HG03175 (cell line): Measurements from ENCODE around the gene CAPN10.

Source experiments
- ATAC-seq: cut with Tn5 transposase; IDR thresholded peaks from one replicate; pipeline ENCODE4 v1.9.1; 2021; ENCODE audit warnings: mild to moderate bottlenecking, moderate library complexity; ENCODE audit not compliant: unreplicated experiment

CAPN10 gene

GRCh38 chr2:240588669-240589068 is 2.1 kb downstream of the CAPN10 start:
- no peak for ATAC-seq

- no peak for ATAC-seq
Measured at GRCh38 chr2:240589375-240589774, 2.8 kb downstream of the CAPN10 start.

- ATAC-seq: no peak
Measured at GRCh38 chr2:240589850-240590525, 3.5 kb downstream of the CAPN10 start.

- no peak for ATAC-seq
Measured at GRCh38 chr2:240590681-240591111, 4.2 kb downstream of the CAPN10 start.

GRCh38 chr2:240591226-240591625 is 4.7 kb downstream of the CAPN10 start:
- no peak for ATAC-seq

DNA sequence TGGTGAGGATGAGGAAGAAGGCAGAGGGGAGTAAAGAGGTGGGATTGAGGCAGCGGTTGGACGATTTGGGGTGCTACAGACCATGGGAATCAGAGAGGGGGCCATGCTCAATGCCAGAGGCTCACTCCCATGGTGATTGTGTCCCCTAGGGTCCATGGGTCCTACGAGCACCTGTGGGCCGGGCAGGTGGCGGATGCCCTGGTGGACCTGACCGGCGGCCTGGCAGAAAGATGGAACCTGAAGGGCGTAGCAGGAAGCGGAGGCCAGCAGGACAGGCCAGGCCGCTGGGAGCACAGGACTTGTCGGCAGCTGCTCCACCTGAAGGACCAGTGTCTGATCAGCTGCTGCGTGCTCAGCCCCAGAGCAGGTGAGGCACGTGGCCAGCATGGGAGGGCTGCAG is 5.2 kb downstream of the CAPN10 start:
- ATAC-seq: no peak

- ATAC-seq: no peak
Measured at GRCh38 chr2:240593026-240593702, 6.6 kb downstream of the CAPN10 start.

DNA sequence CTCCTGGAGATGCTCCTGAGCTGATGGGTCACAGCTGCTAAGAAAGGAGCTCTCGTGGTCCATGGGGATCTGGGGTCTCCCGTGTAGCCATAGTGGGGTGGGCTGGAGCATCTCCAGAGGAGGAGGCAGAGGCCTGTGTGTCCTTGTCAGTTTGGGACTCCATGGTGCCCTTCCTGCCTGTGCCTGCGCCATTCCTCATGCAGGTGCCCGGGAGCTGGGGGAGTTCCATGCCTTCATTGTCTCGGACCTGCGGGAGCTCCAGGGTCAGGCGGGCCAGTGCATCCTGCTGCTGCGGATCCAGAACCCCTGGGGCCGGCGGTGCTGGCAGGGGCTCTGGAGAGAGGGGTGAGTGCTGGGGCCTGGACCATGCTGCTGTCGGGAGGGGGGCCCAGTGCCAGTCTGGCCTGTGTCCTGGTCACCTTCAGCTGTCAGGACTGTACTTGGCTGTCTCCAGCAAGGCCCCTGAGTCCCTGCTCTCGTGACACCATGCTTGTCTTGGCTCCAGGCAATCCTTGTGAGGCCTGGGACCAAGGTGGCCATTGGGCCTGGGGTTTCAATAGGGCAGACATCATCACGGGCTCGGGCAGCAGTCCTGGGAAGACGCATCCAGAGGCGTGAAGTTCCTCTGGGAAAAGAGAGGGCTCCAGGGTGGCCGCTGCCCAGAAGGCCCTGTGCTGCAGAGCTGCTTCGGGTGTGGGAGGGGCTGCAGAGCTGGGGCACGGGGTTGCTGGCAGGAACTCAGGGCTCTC is 7.3 kb downstream of the CAPN10 start:
- ATAC-seq: no peak

DNA sequence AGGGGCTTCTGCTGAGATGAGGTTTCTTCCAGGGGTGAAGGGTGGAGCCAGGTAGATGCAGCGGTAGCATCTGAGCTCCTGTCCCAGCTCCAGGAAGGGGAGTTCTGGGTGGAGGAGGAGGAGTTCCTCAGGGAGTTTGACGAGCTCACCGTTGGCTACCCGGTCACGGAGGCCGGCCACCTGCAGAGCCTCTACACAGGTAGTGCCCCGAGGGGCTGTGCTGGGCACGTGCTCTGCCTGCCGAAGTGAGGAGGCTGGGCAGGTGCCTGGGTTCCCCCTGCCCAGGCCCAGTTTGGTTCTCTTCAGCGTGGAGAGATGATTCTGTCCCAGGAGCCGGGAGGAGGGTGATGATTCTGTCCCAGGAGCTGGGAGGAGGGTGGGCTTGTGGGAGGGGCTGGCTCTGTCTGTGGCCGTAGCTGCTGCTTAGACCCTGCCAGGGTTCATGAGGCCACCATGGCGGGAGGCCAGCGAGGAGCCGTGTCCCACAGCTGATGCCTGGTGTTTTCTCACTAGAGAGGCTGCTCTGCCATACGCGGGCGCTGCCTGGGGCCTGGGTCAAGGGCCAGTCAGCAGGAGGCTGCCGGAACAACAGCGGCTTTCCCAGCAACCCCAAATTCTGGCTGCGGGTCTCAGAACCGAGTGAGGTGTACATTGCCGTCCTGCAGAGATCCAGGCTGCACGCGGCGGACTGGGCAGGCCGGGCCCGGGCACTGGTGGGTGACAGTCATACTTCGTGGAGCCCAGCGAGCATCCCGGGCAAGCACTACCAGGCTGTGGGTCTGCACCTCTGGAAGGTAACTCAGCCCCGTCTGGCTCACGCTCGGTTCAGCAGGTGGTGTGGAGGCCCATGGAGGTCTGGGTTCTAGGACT is 8.2 kb downstream of the CAPN10 start:
- no peak for ATAC-seq

DNA sequence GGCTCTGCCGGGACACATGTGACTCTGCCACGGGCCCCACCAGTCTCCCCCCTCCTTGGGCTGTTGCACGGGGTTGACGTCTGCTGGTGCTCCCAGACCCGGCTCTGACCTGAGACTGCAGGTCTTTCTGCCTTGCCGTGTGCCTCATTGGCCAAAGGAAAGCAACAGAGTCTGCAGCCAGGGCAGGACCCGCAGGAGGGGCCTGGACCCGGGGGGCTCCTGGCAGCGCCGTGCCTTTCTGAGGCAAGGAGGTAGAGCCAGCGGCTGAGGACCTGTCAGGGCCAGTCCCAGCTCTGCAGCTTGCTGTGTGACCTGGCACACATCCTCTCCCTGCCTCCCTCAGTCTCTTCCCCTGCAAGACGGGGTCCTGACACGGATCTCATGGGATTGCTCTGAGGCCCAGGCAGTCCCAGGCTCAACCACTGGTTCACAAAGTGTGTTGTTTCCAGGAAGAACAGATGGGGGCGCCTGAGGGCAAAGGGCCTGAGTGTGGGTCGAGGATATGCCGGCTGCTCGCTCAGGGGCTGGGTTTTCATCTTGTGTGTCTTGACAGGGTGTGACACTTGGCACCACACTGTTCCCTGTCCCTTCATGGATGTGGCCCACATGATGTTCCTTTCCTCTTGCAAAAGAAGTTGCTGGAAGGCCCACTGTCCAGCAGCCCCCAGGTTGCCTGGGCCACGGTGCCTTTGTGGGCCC is 9.0 kb downstream of the CAPN10 start:
- ATAC-seq: no peak

DNA sequence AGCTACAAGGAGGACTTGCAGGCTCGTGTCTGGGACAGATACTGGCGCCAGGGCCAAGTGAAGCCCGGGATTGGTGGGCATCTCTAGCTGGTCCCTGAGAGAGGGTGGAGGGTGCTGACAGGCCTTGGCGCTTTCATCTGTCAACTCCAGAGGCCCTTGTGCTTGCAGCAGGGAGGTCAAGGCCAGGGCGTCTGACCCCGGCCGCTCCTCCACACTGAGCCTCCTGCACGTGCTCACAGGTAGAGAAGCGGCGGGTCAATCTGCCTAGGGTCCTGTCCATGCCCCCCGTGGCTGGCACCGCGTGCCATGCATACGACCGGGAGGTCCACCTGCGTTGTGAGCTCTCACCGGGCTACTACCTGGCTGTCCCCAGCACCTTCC is 9.5 kb downstream of the CAPN10 start:
- no peak for ATAC-seq

GRCh38 chr2:240596491-240596931 is 10.0 kb downstream of the CAPN10 start:
- no peak for ATAC-seq

DNA sequence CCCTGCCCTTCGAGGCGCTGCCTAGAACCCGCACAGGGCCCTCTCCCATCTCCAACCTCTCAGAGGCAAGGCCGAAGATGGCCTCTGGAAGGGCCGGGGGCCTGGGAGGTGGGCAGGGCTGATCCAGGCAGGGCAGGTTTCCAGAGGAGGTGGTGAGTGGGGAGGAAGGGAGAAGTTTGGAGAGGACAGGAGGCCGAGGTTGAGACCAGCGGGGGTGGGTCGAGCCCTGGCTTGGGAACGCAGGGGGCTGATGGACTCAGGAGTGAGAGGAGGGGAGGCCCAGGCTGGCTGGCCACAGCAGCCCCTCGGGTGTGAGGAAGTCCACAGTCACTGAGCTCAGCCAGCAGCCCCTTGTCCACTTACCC is 10.5 kb downstream of the CAPN10 start:
- ATAC-seq: no peak

GRCh38 chr2:240597419-240598181 is 11.1 kb downstream of the CAPN10 start:
- no peak for ATAC-seq

DNA sequence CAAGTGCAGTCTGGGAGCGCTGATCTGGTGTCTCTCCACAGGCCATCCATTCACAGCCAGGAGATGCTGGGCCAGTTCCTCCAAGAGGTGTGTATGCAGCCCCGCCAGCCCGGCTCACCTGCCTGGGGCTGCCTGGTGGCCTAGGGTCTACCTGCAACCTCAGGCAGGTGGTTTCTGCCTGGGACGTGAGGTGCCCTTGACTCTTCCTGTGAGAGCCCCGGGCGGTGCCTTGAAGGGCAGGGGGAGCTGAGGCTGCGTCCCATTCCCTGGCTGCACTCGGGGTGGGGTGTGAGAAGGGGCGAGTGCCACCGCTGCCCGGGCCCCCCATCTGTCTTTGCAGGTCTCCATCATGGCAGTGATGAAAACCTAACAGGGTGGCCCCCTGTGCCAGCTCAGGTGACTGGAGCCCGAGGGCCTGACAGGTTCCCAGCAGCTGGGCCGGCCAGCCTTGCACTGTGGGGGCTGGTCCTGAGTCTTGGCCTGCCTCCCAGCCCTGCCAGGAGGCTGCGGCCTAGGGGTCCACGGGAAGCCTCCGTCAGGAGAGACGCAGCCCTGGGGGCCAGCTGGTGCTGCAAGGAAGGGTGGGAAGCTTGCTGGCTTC is 11.9 kb downstream of the CAPN10 start:
- ATAC-seq: no peak

DNA sequence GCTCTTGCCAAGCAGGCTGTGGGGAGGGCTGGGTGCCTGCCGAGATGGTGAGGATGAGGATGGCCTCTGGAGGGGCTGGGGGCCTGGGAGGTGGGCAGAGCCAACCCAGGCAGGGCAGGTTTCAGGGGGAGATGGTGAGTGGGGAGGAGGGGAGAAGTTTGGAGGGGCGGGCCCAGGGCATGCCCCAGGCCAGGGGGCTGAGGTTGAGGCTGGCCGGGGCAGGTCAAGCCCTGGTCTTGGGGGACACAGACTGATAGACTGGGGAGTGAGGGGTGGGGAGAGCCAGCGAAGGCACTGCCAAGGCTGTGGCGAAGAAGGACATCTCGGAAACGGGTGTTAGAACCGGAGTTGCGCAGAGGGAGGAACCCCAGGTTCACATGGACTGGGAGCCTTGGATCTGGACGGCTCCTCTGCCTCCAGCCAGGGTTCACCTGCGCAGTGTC is 12.6 kb downstream of the CAPN10 start:
- ATAC-seq: no peak

GRCh38 chr2:240600451-240600961 is 14.0 kb downstream of the CAPN10 start:
- ATAC-seq: no peak

GRCh38 chr2:240601061-240601830 is 14.7 kb downstream of the CAPN10 start:
- ATAC-seq: no peak
